Stimulated activated naive CD4-positive, alpha-beta T cell (primary cell): ENCODE results near the gene NHLH2.

Experiments used
- DNase-seq, 6 experiments: peaks; one replicate each; lab custom pipeline; 2025; lab: John Stamatoyannopoulos, UW

NHLH2 gene

GRCh38 chr1:115802416-115802815, 38.5 kb downstream of the NHLH2 start:
- DNase-seq: no peak

GRCh38 chr1:115797486-115797885, 43.4 kb downstream of the NHLH2 start:
- no peak for DNase-seq

GRCh38 chr1:115796897-115797296, 44.0 kb downstream of the NHLH2 start:
- no peak for DNase-seq

- no peak for DNase-seq
Measured at GRCh38 chr1:115796036-115796435, 44.9 kb downstream of the NHLH2 start.

- no peak for DNase-seq
Measured at GRCh38 chr1:115794976-115795639, 45.8 kb downstream of the NHLH2 start.

- no peak for DNase-seq
Measured at GRCh38 chr1:115793162-115793561, 47.8 kb downstream of the NHLH2 start.

GRCh38 chr1:115791816-115792215, 49.1 kb downstream of the NHLH2 start:
- no peak for DNase-seq

GRCh38 chr1:115790846-115791245, 50.1 kb downstream of the NHLH2 start:
- no peak for DNase-seq

- no peak for DNase-seq
Measured at GRCh38 chr1:115790356-115790755, 50.6 kb downstream of the NHLH2 start.
